Prostate gland (tissue), 2 donors: ENCODE data around the gene POLR2H. TPM values are rescaled to one million over a fixed set of nuclear protein-coding genes. Genes with fewer than 3 reads are reported as not detected.

Source experiments
- DNase-seq: peaks from one replicate; pipeline ENCODE4 v3.0.0-alpha.2; 2019; ENCODE audit warnings: low spot score
- H3K27ac ChIP-seq, 2 donors: fragments of 200-600 bp; sonication (generic); 2 replicates each; pipeline ENCODE4 v1.5.1; 2017 to 2019
- H3K27me3 ChIP-seq: fragments of 200-600 bp; sonication (generic); replicated peaks from 2 replicates; pipeline ENCODE4 v1.5.1; 2019; ENCODE audit not compliant: insufficient read depth
- H3K36me3 ChIP-seq, 2 donors: fragments of 200-600 bp; sonication (generic); 1 replicate in 1 of 2; 2 replicates in 1 of 2; pipeline versions ENCODE4 v1.5.1 to v1.8.1; 2017 to 2019
- H3K4me1 ChIP-seq: fragments of 200-600 bp; sonication (generic); replicated peaks from 2 replicates; pipeline ENCODE4 v1.5.1; 2019
- H3K4me3 ChIP-seq, 2 donors: fragments of 200-600 bp; sonication (generic); 2 replicates each; pipeline ENCODE4 v1.5.1; 2017 to 2019
- H3K9me3 ChIP-seq: fragments of 200-600 bp; sonication (generic); 2 replicates; pipeline ENCODE4 v1.5.1; 2017
- CTCF ChIP-seq, 4 experiments: fragments of 200-600 bp in 2 of 4; fragments of 450-650 bp in 2 of 4; sonication (generic) in 2 of 4; IDR thresholded peaks; 1 replicate in 3 of 4; 2 replicates in 1 of 4; pipeline ENCODE4 v1.5.1; 2016 to 2019; ENCODE audit warnings: antibody characterized with exemption in 4 of 4, mild to moderate bottlenecking in 2 of 4, moderate library complexity in 2 of 4
- POLR2A ChIP-seq: fragments of 450-650 bp; IDR thresholded peaks from one replicate; pipeline ENCODE4 v1.6.1; 2016; ENCODE audit warnings: antibody characterized with exemption, mild to moderate bottlenecking
- POLR2AphosphoS5 ChIP-seq: sonication (generic); formaldehyde crosslinking; IDR thresholded peaks from one replicate; pipeline ENCODE4 v1.6.1; 2017; ENCODE audit warnings: antibody characterized with exemption
- WGBS: methylation state at CpG from one replicate; pipeline ENCODE4 v1.1.5; 2018; 5-methylcytosine and 5-hydroxymethylcytosine counted together
- intact Hi-C: fragments of 100-400 bp; cut with DNase I; formaldehyde crosslinking; loops from one replicate; pipeline ENCODE4 v1.14.2; 2022
- small RNA-seq, 2 donors: library from RNA; depleted of rRNA; stranded (forward); fragments of <200 nt; gene quantifications; one replicate each; pipeline ENCODE3, GENCODE V24; 2016
- total RNA-seq, 2 donors: library from RNA; depleted of rRNA; stranded (reverse); fragments of >200 nt; gene quantifications; one replicate each; pipeline ENCODE4 v1.1.0, GENCODE V29; 2016

The POLR2H gene
- total RNA-seq, 2 donors from 2014 or later, result 62.7 to 89.2 TPM

- intact Hi-C loops, result no loop called here
- no peak overlapping the region for H3K27ac ChIP-seq
These were observed 53.6 kb downstream of the POLR2H start for GRCh38 chr3:184415203-184415490.

DNA sequence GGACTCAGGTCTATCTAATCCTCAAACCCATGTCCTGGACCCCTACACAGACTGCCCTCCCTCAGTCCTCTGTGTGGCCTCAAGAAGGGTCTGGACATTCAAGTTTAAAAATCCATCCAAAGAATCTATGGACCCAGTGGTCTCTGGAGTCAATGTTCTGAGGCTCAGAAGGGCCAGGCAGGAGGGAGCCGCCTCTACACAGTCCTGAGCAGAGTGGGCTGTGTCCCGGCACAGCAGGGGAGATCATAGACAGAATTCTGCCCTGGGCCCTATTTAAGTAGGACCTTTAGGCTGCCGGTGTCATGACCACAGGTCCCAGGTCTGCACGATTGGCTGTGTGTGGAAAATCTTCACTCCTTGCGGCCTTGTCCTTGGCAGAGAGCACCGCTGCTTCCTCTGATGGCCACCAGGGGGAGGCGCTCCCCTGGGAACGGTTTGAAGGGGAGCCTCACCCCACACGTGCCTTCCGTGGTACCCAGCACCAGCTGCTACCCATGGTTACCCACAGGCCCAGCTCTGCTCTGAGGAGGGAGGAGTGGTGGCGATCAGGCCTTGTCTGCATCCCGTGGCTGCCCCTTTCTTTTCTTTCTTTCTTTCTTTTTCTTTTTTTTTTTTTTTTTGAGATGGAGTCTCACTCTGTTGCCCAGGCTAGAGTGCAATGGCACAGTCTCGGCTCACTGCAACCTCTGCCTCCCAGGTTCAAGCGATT is 56.3 kb downstream of the POLR2H start:
- intact Hi-C loops, result no loop called here
- H3K4me1 ChIP-seq, result no peaks in the 10 kb centered on the region
- no peak for TF ChIP-seq POLR2A
- TF ChIP-seq POLR2AphosphoS5, result peak; percentile 28
- peak; percentile 56 to 93 (median 76) for TF ChIP-seq CTCF (IDR thresholded peaks at IDR 0.05)
- no peaks in the 10 kb centered on the region for H3K27me3 ChIP-seq
- no peak overlapping the region for H3K4me3 ChIP-seq
- no peaks in the 10 kb centered on the region for H3K36me3 ChIP-seq
- H3K27ac ChIP-seq, result no peak overlapping the region
- 38% methylated on average over 14 of the region's 14 CpGs for WGBS
- DNase-seq, result peak; percentile 58
- no peaks in the 10 kb centered on the region for H3K9me3 ChIP-seq

More at GRCh38 chr3:184415203-184415490, 53.6 kb downstream of the POLR2H start:
- WGBS, result 70% methylated on average over 4 of the region's 4 CpGs
- H3K4me1 ChIP-seq, result no peaks in the 10 kb centered on the region
- TF ChIP-seq POLR2A, result no peak
- no peak for TF ChIP-seq CTCF (IDR thresholded peaks at IDR 0.05)
- TF ChIP-seq POLR2AphosphoS5, result no peak
- H3K4me3 ChIP-seq, result no peak overlapping the region
- no peaks in the 10 kb centered on the region for H3K9me3 ChIP-seq
- DNase-seq, result no peak
- no peaks in the 10 kb centered on the region for H3K36me3 ChIP-seq
- no peaks in the 10 kb centered on the region for H3K27me3 ChIP-seq

Small RNA genes lying within 50 kb of the gene (small RNA-seq; reads per million reads assigned to genes)
- gene SNORD66, result 1,176 to 2,272 reads per million in 2 donors

Other genes starting within 250 kb of the POLR2H start
- gene EIF2B5, start 226.4 kb upstream of the POLR2H start, total RNA-seq, result 10 to 100 TPM; 54.9 to 61.5 TPM
- 10 to 100 TPM; 61.7 to 95.1 TPM for gene DVL3, start 206.3 kb upstream of the POLR2H start, total RNA-seq
- 100 to 1,000 TPM; 183 to 307 TPM for gene AP2M1, start 186.9 kb upstream of the POLR2H start, total RNA-seq
- gene ABCF3, start 175.5 kb upstream of the POLR2H start, total RNA-seq, result 100 to 1,000 TPM in 1 of 2 donors, 10 to 100 TPM in 1; 62.9 to 103 TPM
- gene VWA5B2, start 132.1 kb upstream of the POLR2H start, total RNA-seq, result 1 to 10 TPM in 1 of 2 donors, under 1 TPM in 1; 0.46 to 7.8 TPM
- gene ALG3, start 112.7 kb upstream of the POLR2H start, total RNA-seq, result 10 to 100 TPM; 78.4 to 79.4 TPM
- gene EEF1AKMT4, start 112.0 kb upstream of the POLR2H start, total RNA-seq, result 1 to 10 TPM; 6.1 TPM
- under 1 TPM in 1 of 2 donors, not detected in 1; 0.82 TPM for gene CAMK2N2, start 100.2 kb upstream of the POLR2H start, total RNA-seq
- gene ECE2, start 85.7 kb upstream of the POLR2H start, total RNA-seq, result under 1 TPM in 1 of 2 donors, not detected in 1; 0.57 TPM
- 100 to 1,000 TPM; 230 to 272 TPM for gene PSMD2, start 62.5 kb upstream of the POLR2H start, total RNA-seq
- gene EIF4G1, start 47.1 kb upstream of the POLR2H start, total RNA-seq, result 100 to 1,000 TPM; 331 to 370 TPM
- gene FAM131A, start 24.1 kb upstream of the POLR2H start, total RNA-seq, result 10 to 100 TPM; 22.0 to 71.0 TPM
- 10 to 100 TPM in 1 of 2 donors, 1 to 10 TPM in 1; 4.9 to 47.5 TPM for gene CLCN2, start 105 bp upstream of the POLR2H start, total RNA-seq
- gene THPO, start 16.5 kb downstream of the POLR2H start, total RNA-seq, result not detected
- gene CHRD, start 18.3 kb downstream of the POLR2H start, total RNA-seq, result 1 to 10 TPM; 2.5 to 8.0 TPM
- 10 to 100 TPM; 11.9 to 25.2 TPM for gene EPHB3, start 200.1 kb downstream of the POLR2H start, total RNA-seq